Liver (tissue), 3 donors: ENCODE data around the gene DGKH.

ENCODE experiments used
- HNF4G ChIP-seq: IDR thresholded peaks from 2 replicates; pipeline ENCODE4 v1.6.1; 2016; ENCODE audit warnings: antibody characterized with exemption
- JUND ChIP-seq, 2 donors: IDR thresholded peaks; 2 replicates each; pipeline ENCODE4 v1.6.1; 2016; ENCODE audit warnings: antibody characterized with exemption in 2 of 2
- NR2F2 ChIP-seq: IDR thresholded peaks from 2 replicates; pipeline ENCODE4 v1.6.1; 2016; ENCODE audit warnings: antibody characterized with exemption
- RAD21 ChIP-seq, 2 donors: IDR thresholded peaks; 2 replicates each; pipeline ENCODE4 v1.6.1; 2016; ENCODE audit warnings: antibody characterized with exemption in 2 of 2, mild to moderate bottlenecking in 2 of 2
- REST ChIP-seq: IDR thresholded peaks from 2 replicates; pipeline ENCODE4 v1.6.1; 2016; ENCODE audit warnings: antibody characterized with exemption, mild to moderate bottlenecking
- SP1 ChIP-seq: IDR thresholded peaks from 2 replicates; pipeline ENCODE4 v1.6.1; 2018; ENCODE audit warnings: antibody characterized with exemption, mild to moderate bottlenecking
- TAF1 ChIP-seq: conservative IDR thresholded peaks from 2 replicates; pipeline ENCODE4 v1.6.1; 2016; ENCODE audit warnings: antibody characterized with exemption, mild to moderate bottlenecking
- YY1 ChIP-seq: IDR thresholded peaks from 2 replicates; pipeline ENCODE4 v1.6.1; 2016; ENCODE audit warnings: antibody characterized with exemption, mild to moderate bottlenecking
- ZBTB33 ChIP-seq: IDR thresholded peaks from 2 replicates; pipeline ENCODE4 v1.6.1; 2016; ENCODE audit warnings: antibody characterized with exemption
- TF ChIP-seq, protein P1 (sequence below): fragments of 150-350 bp; IDR thresholded peaks from 2 replicates; pipeline ENCODE4 v1.5.1; 2017; ENCODE audit warnings: improper control_type of control experiment, low read depth, low read length; ENCODE audit not compliant: missing input control
- donor health status: healthy.
- donor health status: healthy.

GRCh38 chr13:42000846-42001245 lies 47.6 kb upstream of the DGKH start:
- TF ChIP-seq JUND (IDR thresholded peaks at IDR 0.05), result no peak
- TF ChIP-seq RAD21 (IDR thresholded peaks at IDR 0.05), result no peak
- TF ChIP-seq TAF1, result no peak
- TF ChIP-seq YY1, result no peak
- no peak for TF ChIP-seq ZBTB33
- TF ChIP-seq, protein P1, sequence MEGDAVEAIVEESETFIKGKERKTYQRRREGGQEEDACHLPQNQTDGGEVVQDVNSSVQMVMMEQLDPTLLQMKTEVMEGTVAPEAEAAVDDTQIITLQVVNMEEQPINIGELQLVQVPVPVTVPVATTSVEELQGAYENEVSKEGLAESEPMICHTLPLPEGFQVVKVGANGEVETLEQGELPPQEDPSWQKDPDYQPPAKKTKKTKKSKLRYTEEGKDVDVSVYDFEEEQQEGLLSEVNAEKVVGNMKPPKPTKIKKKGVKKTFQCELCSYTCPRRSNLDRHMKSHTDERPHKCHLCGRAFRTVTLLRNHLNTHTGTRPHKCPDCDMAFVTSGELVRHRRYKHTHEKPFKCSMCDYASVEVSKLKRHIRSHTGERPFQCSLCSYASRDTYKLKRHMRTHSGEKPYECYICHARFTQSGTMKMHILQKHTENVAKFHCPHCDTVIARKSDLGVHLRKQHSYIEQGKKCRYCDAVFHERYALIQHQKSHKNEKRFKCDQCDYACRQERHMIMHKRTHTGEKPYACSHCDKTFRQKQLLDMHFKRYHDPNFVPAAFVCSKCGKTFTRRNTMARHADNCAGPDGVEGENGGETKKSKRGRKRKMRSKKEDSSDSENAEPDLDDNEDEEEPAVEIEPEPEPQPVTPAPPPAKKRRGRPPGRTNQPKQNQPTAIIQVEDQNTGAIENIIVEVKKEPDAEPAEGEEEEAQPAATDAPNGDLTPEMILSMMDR, result no peak
- no peak for TF ChIP-seq REST
- TF ChIP-seq HNF4G, result no peak
- TF ChIP-seq NR2F2, result no peak
- no peak for TF ChIP-seq SP1
